Activated T-cell treated with anti-CD3 and anti-CD28 coated beads, Interleukin-2, amount 50 U/mL, for 72 hours (primary cell): ENCODE measurements around the gene PNPLA6. TPM values are rescaled to one million over a fixed set of nuclear protein-coding genes. Genes with fewer than 3 reads are reported as not detected.

Source experiments
- ATAC-seq, 2 donors: fragments of 150-1000 bp; cut with Tn5 transposase; replicated peaks in 1 of 2; 2 replicates each; pipeline ENCODE4 v1.10.0; 2021; ENCODE audit warnings: moderate library complexity in 2 of 2, mild to moderate bottlenecking in 1 of 2
- DNase-seq, 2 donors: peaks; one replicate each; pipeline ENCODE4 v3.0.0; 2021 to 2022; ENCODE audit warnings: mixed read lengths in 1 of 2
- H3K27ac Mint-ChIP-seq: one replicate; pipeline ENCODE4 v1.8.0; 2022; ENCODE audit warnings: mild to moderate bottlenecking, moderate library complexity, mixed read lengths
- H3K27me3 Mint-ChIP-seq: one replicate; pipeline ENCODE4 v1.8.0; 2022; ENCODE audit warnings: low read depth, mixed read lengths
- H3K36me3 Mint-ChIP-seq, 2 donors: one replicate each; pipeline ENCODE4 v1.8.0; 2022; ENCODE audit warnings: mixed read lengths in 2 of 2, mild to moderate bottlenecking in 1 of 2; ENCODE audit not compliant: insufficient read depth in 2 of 2
- H3K4me1 Mint-ChIP-seq: one replicate; pipeline ENCODE4 v1.8.0; 2022; ENCODE audit warnings: low read depth, mixed read lengths
- H3K4me3 Mint-ChIP-seq, 2 donors: one replicate each; pipeline ENCODE4 v1.8.0; 2022; ENCODE audit warnings: mild to moderate bottlenecking in 2 of 2, mixed read lengths in 2 of 2, moderate library complexity in 2 of 2
- H3K9me3 Mint-ChIP-seq, 2 donors: one replicate each; pipeline ENCODE4 v1.8.0; 2022; ENCODE audit warnings: mixed read lengths in 2 of 2
- total RNA-seq, 2 donors: library from RNA; stranded (reverse); gene quantifications; one replicate each; pipeline ENCODE4 v1.2.3, GENCODE V29; 2022

Gene PNPLA6
- total RNA-seq, 2 donors from 2014 or later, result 102 to 144 TPM

- H3K4me1 Mint-ChIP-seq, result peaks cover 6% of the 10 kb centered on the region
- peak; percentile 55 to 70 for DNase-seq
- H3K27ac Mint-ChIP-seq, result no peak within 1 kb of the TSS
- peak; percentile 87 to 89 for ATAC-seq
- H3K4me3 Mint-ChIP-seq, result peak within 1 kb of the TSS; percentile 78 to 79
- no peaks in the 10 kb centered on the region for H3K36me3 Mint-ChIP-seq
- H3K27me3 Mint-ChIP-seq, result peaks cover 45% of the 10 kb centered on the region
- peaks cover 0 to 3% of the 10 kb centered on the region in 2 donors for H3K9me3 Mint-ChIP-seq
Measured at GRCh38 chr19:7595466-7596133, 60.1 kb downstream of the PNPLA6 start, which contains the start of gene CAMSAP3. TSS of gene CAMSAP3 (plus strand) at chr19:7595863. CDS start at chr19:7596003, 140 bp downstream.

- Mint-ChIP-seq H3K36me3 (peaks cover 2 to 3% of the 10 kb centered on the region in 2 donors), H3K27ac (no peak overlapping the region), H3K4me3 (peak overlapping the region; percentile 78 to 79), H3K9me3 (peaks cover 1 to 7% of the 10 kb centered on the region in 2 donors), H3K4me1 (peaks cover 6% of the 10 kb centered on the region), H3K27me3 (peaks cover 45% of the 10 kb centered on the region)
- DNase-seq, result no peak
- ATAC-seq, result peak in 1 of 2 donors; percentile 15
Measured at GRCh38 chr19:7596211-7596937, 60.9 kb downstream of the PNPLA6 start.

GRCh38 chr19:7597689-7598088, 62.2 kb downstream of the PNPLA6 start:
- peaks cover 6% of the 10 kb centered on the region for H3K4me1 Mint-ChIP-seq
- H3K36me3 Mint-ChIP-seq, result peaks cover 2 to 3% of the 10 kb centered on the region in 2 donors
- no peak for DNase-seq

GRCh38 chr19:7598180-7598579, 62.7 kb downstream of the PNPLA6 start:
- Mint-ChIP-seq H3K4me1 (peaks cover 6% of the 10 kb centered on the region), H3K27me3 (peaks cover 45% of the 10 kb centered on the region), H3K4me3 (no peak overlapping the region), H3K36me3 (peaks cover 2 to 3% of the 10 kb centered on the region in 2 donors), H3K27ac (no peak overlapping the region), H3K9me3 (peaks cover 1 to 7% of the 10 kb centered on the region in 2 donors)
- DNase-seq (no peak), ATAC-seq (no peak)

More at GRCh38 chr19:7597689-7598088, 62.2 kb downstream of the PNPLA6 start:
- peaks cover 1 to 7% of the 10 kb centered on the region in 2 donors for H3K9me3 Mint-ChIP-seq
- no peak for ATAC-seq
- H3K27ac Mint-ChIP-seq, result no peak overlapping the region
- H3K27me3 Mint-ChIP-seq, result peaks cover 45% of the 10 kb centered on the region
- H3K4me3 Mint-ChIP-seq, result no peak overlapping the region

- ATAC-seq (no peak), DNase-seq (no peak)
- H3K4me1 Mint-ChIP-seq, result no peaks in the 10 kb centered on the region
- H3K27me3 Mint-ChIP-seq, result peaks cover 22% of the 10 kb centered on the region
- no peak overlapping the region for H3K4me3 Mint-ChIP-seq
- peaks cover 1 to 7% of the 10 kb centered on the region in 2 donors for H3K9me3 Mint-ChIP-seq
- H3K27ac Mint-ChIP-seq, result peak overlapping the region; percentile 59
- peaks cover 2 to 3% of the 10 kb centered on the region in 2 donors for H3K36me3 Mint-ChIP-seq
Measured at GRCh38 chr19:7600721-7601120, 65.2 kb downstream of the PNPLA6 start.

GRCh38 chr19:7602240-7602934, 66.9 kb downstream of the PNPLA6 start:
- DNase-seq (no peak), ATAC-seq (no peak)
- no peaks in the 10 kb centered on the region for H3K4me1 Mint-ChIP-seq
- H3K36me3 Mint-ChIP-seq, result peaks cover 2 to 3% of the 10 kb centered on the region in 2 donors
- no peak overlapping the region for H3K27ac Mint-ChIP-seq
- H3K4me3 Mint-ChIP-seq, result no peak overlapping the region
- peaks cover 1 to 7% of the 10 kb centered on the region in 2 donors for H3K9me3 Mint-ChIP-seq
- H3K27me3 Mint-ChIP-seq, result peaks cover 16% of the 10 kb centered on the region

GRCh38 chr19:7602935-7603497, 67.5 kb downstream of the PNPLA6 start:
- peaks cover 1 to 7% of the 10 kb centered on the region in 2 donors for H3K9me3 Mint-ChIP-seq
- H3K27ac Mint-ChIP-seq, result no peak overlapping the region
- DNase-seq (no peak), ATAC-seq (no peak)
- H3K27me3 Mint-ChIP-seq, result peaks cover 10% of the 10 kb centered on the region
- H3K36me3 Mint-ChIP-seq, result peaks cover 2 to 3% of the 10 kb centered on the region in 2 donors
- no peak overlapping the region for H3K4me3 Mint-ChIP-seq
- H3K4me1 Mint-ChIP-seq, result no peaks in the 10 kb centered on the region

GRCh38 chr19:7603919-7604318, 68.4 kb downstream of the PNPLA6 start:
- DNase-seq, result no peak
- ATAC-seq, result no peak
- H3K27me3 Mint-ChIP-seq, result peaks cover under 1% of the 10 kb centered on the region
- H3K9me3 Mint-ChIP-seq, result peaks cover 1 to 4% of the 10 kb centered on the region in 2 donors
- H3K36me3 Mint-ChIP-seq, result peaks cover 2 to 3% of the 10 kb centered on the region in 2 donors
- no peak overlapping the region for H3K27ac Mint-ChIP-seq
- H3K4me1 Mint-ChIP-seq, result no peaks in the 10 kb centered on the region
- no peak overlapping the region for H3K4me3 Mint-ChIP-seq

GRCh38 chr19:7605490-7606222, 70.1 kb downstream of the PNPLA6 start:
- H3K9me3 Mint-ChIP-seq, result peaks cover 1 to 3% of the 10 kb centered on the region in 2 donors
- H3K4me3 Mint-ChIP-seq, result no peak overlapping the region
- no peak overlapping the region for H3K27ac Mint-ChIP-seq
- DNase-seq (peak; percentile 35 to 46), ATAC-seq (peak; percentile 64 to 70)
- no peaks in the 10 kb centered on the region for H3K27me3 Mint-ChIP-seq
- H3K4me1 Mint-ChIP-seq, result no peaks in the 10 kb centered on the region
- H3K36me3 Mint-ChIP-seq, result peaks cover 2 to 3% of the 10 kb centered on the region in 2 donors

- DNase-seq (no peak), ATAC-seq (no peak)
- Mint-ChIP-seq H3K27me3 (no peaks in the 10 kb centered on the region), H3K4me3 (no peak overlapping the region), H3K27ac (no peak overlapping the region), H3K36me3 (no peaks in the 10 kb centered on the region), H3K4me1 (no peaks in the 10 kb centered on the region), H3K9me3 (no peaks in the 10 kb centered on the region)
Measured at GRCh38 chr19:7606289-7606688, 70.8 kb downstream of the PNPLA6 start.

- ATAC-seq (no peak), DNase-seq (no peak)
- no peaks in the 10 kb centered on the region for H3K36me3 Mint-ChIP-seq
- H3K4me1 Mint-ChIP-seq, result no peaks in the 10 kb centered on the region
- H3K27me3 Mint-ChIP-seq, result no peaks in the 10 kb centered on the region
- no peaks in the 10 kb centered on the region for H3K9me3 Mint-ChIP-seq
- H3K27ac Mint-ChIP-seq, result no peak overlapping the region
- no peak overlapping the region for H3K4me3 Mint-ChIP-seq
Measured at GRCh38 chr19:7607212-7607873, 71.8 kb downstream of the PNPLA6 start.
